GM23338 (cell line): Measurements from ENCODE around the gene OR51I1. TPM values are rescaled to one million over a fixed set of nuclear protein-coding genes. Genes with fewer than 3 reads are reported as not detected.

Source experiments
- ATAC-seq: fragments of 200-7000 bp; cut with Tn5 transposase; 3 replicates; pipeline ENCODE4 v1.9.1; 2020
- DNase-seq: peaks from one replicate; pipeline ENCODE4 v3.0.0-alpha.2; 2015; ENCODE audit warnings: low spot score
- H2AFZ ChIP-seq: fragments of 200-600 bp; sonication (generic); 2 replicates; pipeline ENCODE4 v1.8.0; 2016; ENCODE audit warnings: antibody characterized with exemption, mild to moderate bottlenecking, moderate library complexity
- H3F3A ChIP-seq: fragments of 200-600 bp; sonication (generic); replicated peaks from 2 replicates; pipeline ENCODE4 v1.8.0; 2017; ENCODE audit warnings: antibody characterized with exemption, mixed run types, low read depth
- H3K27ac ChIP-seq: fragments of 200-600 bp; sonication (generic); 2 replicates; pipeline ENCODE4 v1.6.1; 2016; ENCODE audit warnings: low read depth
- H3K27me3 ChIP-seq: fragments of 200-600 bp; sonication (generic); 2 replicates; pipeline ENCODE4 v1.8.0; 2016; ENCODE audit warnings: mild to moderate bottlenecking, mixed run types, moderate library complexity; ENCODE audit not compliant: insufficient read depth
- H3K36me3 ChIP-seq: fragments of 200-600 bp; sonication (generic); 2 replicates; pipeline ENCODE4 v1.8.0; 2016; ENCODE audit warnings: mild to moderate bottlenecking; ENCODE audit not compliant: insufficient read depth
- H3K4me1 ChIP-seq: fragments of 200-600 bp; sonication (generic); 2 replicates; pipeline ENCODE4 v1.8.0; 2016; ENCODE audit warnings: mild to moderate bottlenecking, moderate library complexity; ENCODE audit not compliant: insufficient read depth
- H3K4me2 ChIP-seq: fragments of 200-600 bp; sonication (generic); 2 replicates; pipeline ENCODE4 v1.7.1; 2017; ENCODE audit warnings: mixed run types
- H3K4me3 ChIP-seq: fragments of 200-600 bp; sonication (generic); 2 replicates; pipeline ENCODE4 v1.6.1; 2016; ENCODE audit warnings: mixed run types
- H3K79me2 ChIP-seq: fragments of 200-600 bp; sonication (generic); replicated peaks from 2 replicates; pipeline ENCODE4 v1.8.0; 2017; ENCODE audit warnings: mild to moderate bottlenecking; ENCODE audit not compliant: insufficient read depth
- H3K9me2 ChIP-seq: fragments of 200-600 bp; sonication (generic); 2 replicates; pipeline ENCODE4 v1.8.0; 2017; ENCODE audit not compliant: insufficient read depth
- H4K20me1 ChIP-seq: fragments of 200-600 bp; sonication (generic); replicated peaks from 2 replicates; pipeline ENCODE4 v1.8.0; 2017; ENCODE audit warnings: mild to moderate bottlenecking; ENCODE audit not compliant: insufficient read depth
- H3K27ac Mint-ChIP-seq: 2 replicates; pipeline ENCODE4 v1.8.0; 2020; ENCODE audit warnings: inconsistent platforms, mild to moderate bottlenecking, moderate library complexity, mixed read lengths
- H3K27me3 Mint-ChIP-seq: 3 replicates; pipeline ENCODE4 v1.8.0; 2022; ENCODE audit warnings: low read depth, mild to moderate bottlenecking, moderate library complexity, mixed read lengths, inconsistent platforms; ENCODE audit not compliant: insufficient read depth, poor library complexity
- H3K36me3 Mint-ChIP-seq: 3 replicates; pipeline ENCODE4 v1.8.0; 2021; ENCODE audit warnings: low read depth, mild to moderate bottlenecking, inconsistent platforms, moderate library complexity, mixed read lengths
- H3K4me1 Mint-ChIP-seq: 3 replicates; pipeline ENCODE4 v1.8.0; 2020; ENCODE audit warnings: mild to moderate bottlenecking, inconsistent platforms, mixed read lengths
- H3K4me3 Mint-ChIP-seq: 3 replicates; pipeline ENCODE4 v1.8.0; 2021; ENCODE audit warnings: moderate library complexity, mild to moderate bottlenecking, inconsistent platforms, mixed read lengths
- H3K9me3 Mint-ChIP-seq: 3 replicates; pipeline ENCODE4 v1.8.0; 2020; ENCODE audit warnings: moderate library complexity, mild to moderate bottlenecking, inconsistent platforms, mixed read lengths
- POLR2AphosphoS5 ChIP-seq: IDR thresholded peaks from 2 replicates; pipeline ENCODE4 v1.6.1; 2016; ENCODE audit warnings: antibody characterized with exemption, low read depth
- polyA plus RNA-seq: library from polyadenylated mRNA; unstranded; fragments of >200 nt; fragmentation: Nextera tagmentation; extraction: Ambion mirVana; gene quantifications from 2 replicates; pipeline ENCODE4 v1.2.1, GENCODE V29; 2016
- total RNA-seq: library from RNA; depleted of rRNA; stranded (reverse); fragments of >200 nt; shearing (Covaris generic); gene quantifications from 2 replicates; pipeline ENCODE4 v1.2.3, GENCODE V29; 2014
- TF ChIP-seq, protein P1 (sequence below): fragments of 250-450 bp; sonication (Bioruptor Pico); IDR thresholded peaks from 2 replicates; pipeline ENCODE4 v1.5.0; 2020; ENCODE audit warnings: mild to moderate bottlenecking, moderate library complexity

OR51I1 gene
- total and polyA plus RNA-seq, 2 experiments from 2014 or later, result 1.1 TPM; not detected in 1

DNA sequence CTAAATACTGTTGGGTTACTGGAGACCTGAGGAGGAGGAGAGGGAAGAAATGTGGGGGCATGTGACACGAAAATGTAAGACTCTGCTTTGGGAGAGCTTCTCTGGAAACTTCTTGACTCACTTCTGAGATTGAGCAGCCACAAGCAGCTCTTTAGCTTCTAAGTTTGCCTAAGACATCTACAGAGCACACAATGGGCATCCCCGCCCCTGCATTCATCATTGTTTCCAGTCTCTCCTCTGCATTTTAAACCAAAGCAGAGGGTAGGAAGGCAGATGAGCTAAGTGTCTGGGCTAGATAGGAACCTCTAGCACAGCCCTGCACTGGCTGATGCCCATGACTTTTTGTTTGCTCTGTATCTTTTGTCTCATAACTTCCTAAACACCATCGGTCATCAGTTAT lies 45.1 kb upstream of the OR51I1 start:
- no peak for ATAC-seq

More for the DNA sequence above, 45.1 kb upstream of the OR51I1 start:
- TF ChIP-seq, protein P1, sequence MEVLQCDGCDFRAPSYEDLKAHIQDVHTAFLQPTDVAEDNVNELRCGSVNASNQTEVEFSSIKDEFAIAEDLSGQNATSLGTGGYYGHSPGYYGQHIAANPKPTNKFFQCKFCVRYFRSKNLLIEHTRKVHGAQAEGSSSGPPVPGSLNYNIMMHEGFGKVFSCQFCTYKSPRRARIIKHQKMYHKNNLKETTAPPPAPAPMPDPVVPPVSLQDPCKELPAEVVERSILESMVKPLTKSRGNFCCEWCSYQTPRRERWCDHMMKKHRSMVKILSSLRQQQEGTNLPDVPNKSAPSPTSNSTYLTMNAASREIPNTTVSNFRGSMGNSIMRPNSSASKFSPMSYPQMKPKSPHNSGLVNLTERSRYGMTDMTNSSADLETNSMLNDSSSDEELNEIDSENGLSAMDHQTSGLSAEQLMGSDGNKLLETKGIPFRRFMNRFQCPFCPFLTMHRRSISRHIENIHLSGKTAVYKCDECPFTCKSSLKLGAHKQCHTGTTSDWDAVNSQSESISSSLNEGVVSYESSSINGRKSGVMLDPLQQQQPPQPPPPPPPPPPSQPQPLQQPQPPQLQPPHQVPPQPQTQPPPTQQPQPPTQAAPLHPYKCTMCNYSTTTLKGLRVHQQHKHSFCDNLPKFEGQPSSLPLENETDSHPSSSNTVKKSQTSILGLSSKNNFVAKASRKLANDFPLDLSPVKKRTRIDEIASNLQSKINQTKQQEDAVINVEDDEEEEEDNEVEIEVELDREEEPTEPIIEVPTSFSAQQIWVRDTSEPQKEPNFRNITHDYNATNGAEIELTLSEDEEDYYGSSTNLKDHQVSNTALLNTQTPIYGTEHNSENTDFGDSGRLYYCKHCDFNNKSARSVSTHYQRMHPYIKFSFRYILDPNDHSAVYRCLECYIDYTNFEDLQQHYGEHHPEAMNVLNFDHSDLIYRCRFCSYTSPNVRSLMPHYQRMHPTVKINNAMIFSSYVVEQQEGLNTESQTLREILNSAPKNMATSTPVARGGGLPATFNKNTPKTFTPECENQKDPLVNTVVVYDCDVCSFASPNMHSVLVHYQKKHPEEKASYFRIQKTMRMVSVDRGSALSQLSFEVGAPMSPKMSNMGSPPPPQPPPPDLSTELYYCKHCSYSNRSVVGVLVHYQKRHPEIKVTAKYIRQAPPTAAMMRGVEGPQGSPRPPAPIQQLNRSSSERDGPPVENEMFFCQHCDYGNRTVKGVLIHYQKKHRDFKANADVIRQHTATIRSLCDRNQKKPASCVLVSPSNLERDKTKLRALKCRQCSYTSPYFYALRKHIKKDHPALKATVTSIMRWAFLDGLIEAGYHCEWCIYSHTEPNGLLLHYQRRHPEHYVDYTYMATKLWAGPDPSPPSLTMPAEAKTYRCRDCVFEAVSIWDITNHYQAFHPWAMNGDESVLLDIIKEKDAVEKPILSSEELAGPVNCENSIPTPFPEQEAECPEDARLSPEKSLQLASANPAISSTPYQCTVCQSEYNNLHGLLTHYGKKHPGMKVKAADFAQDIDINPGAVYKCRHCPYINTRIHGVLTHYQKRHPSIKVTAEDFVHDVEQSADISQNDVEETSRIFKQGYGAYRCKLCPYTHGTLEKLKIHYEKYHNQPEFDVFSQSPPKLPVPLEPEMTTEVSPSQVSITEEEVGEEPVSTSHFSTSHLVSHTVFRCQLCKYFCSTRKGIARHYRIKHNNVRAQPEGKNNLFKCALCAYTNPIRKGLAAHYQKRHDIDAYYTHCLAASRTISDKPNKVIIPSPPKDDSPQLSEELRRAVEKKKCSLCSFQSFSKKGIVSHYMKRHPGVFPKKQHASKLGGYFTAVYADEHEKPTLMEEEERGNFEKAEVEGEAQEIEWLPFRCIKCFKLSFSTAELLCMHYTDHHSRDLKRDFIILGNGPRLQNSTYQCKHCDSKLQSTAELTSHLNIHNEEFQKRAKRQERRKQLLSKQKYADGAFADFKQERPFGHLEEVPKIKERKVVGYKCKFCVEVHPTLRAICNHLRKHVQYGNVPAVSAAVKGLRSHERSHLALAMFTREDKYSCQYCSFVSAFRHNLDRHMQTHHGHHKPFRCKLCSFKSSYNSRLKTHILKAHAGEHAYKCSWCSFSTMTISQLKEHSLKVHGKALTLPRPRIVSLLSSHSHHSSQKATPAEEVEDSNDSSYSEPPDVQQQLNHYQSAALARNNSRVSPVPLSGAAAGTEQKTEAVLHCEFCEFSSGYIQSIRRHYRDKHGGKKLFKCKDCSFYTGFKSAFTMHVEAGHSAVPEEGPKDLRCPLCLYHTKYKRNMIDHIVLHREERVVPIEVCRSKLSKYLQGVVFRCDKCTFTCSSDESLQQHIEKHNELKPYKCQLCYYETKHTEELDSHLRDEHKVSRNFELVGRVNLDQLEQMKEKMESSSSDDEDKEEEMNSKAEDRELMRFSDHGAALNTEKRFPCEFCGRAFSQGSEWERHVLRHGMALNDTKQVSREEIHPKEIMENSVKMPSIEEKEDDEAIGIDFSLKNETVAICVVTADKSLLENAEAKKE, result no peak
- TF ChIP-seq POLR2AphosphoS5, result no peak
- Mint-ChIP-seq H3K27ac (no peak overlapping the region), H3K4me3 (no peak overlapping the region), H3K9me3 (no peaks in the 10 kb centered on the region), H3K27me3 (peaks cover 1% of the 10 kb centered on the region), H3K4me1 (no peaks in the 10 kb centered on the region), H3K36me3 (no peaks in the 10 kb centered on the region)
- Histone ChIP-seq H3K4me1 (no peaks in the 10 kb centered on the region), H3K27me3 (no peaks in the 10 kb centered on the region), H3K36me3 (no peaks in the 10 kb centered on the region), H3K79me2 (no peaks in the 10 kb centered on the region), H3K9me2 (peaks cover 3% of the 10 kb centered on the region; the same call in 1 of the 2 replicates), H3K4me3 (no peak overlapping the region), H3F3A (no peaks in the 10 kb centered on the region), H2AFZ (peak overlapping the region; percentile 69), H3K27ac (no peak overlapping the region), H3K4me2 (no peak overlapping the region), H4K20me1 (no peaks in the 10 kb centered on the region)
- no peak for DNase-seq
